Measurements from ENCODE around the gene LGALS9. TPM values are rescaled to one million over a fixed set of nuclear protein-coding genes. Genes with fewer than 3 reads are reported as not detected.

Gene LGALS9
- total and polyA plus RNA-seq, 9 donors: 9.0 to 62.8 (median 23.3) TPM

DNA sequence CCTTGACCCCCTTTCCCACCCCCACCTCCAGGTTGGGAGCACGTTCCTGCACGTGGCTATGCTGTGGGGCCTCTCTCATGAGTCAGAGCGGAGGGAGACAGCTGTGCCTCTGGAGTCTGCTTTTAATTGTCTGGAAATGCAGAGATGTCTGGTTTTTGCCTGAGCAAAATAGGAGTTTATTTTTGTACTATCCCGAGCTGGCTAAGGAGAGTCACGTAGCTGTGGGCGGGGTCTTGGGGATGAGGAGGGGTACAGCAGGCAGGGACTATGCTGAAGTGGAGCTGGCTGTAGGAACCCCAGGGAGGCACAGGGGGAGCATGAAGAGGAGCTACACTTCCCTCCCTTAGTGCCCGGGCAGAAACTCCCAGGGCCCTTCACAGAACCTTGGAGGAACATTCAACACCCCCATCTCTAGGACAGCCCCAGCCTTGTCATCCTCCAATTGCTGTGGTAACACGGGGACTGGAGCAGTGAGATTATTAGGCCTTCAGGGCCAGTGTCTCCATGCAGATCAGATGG lies 44.7 kb upstream of the LGALS9 start:
- no peaks in the 10 kb centered on the region for H3K9me3 ChIP-seq
- no peak overlapping the region for H3K4me3 ChIP-seq
- H3K4me1 ChIP-seq (ENCODE audit: insufficient read depth): no peaks in the 10 kb centered on the region
- no peak for TF ChIP-seq CTCF (IDR thresholded peaks at IDR 0.05)
- TF ChIP-seq EP300 (IDR thresholded peaks at IDR 0.05): no peak
- TF ChIP-seq POLR2A (IDR thresholded peaks at IDR 0.05): no peak
- no peak for DNase-seq
- H3K27me3 ChIP-seq: no peaks in the 10 kb centered on the region
- H3K36me3 ChIP-seq: no peaks in the 10 kb centered on the region
- WGBS, 3 donors: 56 to 73% (median 57%) methylated on average over 8 of the region's 8 CpGs
- intact Hi-C loops (cut with DNase I): no loop called here
- no peak overlapping the region for H3K27ac ChIP-seq

DNA sequence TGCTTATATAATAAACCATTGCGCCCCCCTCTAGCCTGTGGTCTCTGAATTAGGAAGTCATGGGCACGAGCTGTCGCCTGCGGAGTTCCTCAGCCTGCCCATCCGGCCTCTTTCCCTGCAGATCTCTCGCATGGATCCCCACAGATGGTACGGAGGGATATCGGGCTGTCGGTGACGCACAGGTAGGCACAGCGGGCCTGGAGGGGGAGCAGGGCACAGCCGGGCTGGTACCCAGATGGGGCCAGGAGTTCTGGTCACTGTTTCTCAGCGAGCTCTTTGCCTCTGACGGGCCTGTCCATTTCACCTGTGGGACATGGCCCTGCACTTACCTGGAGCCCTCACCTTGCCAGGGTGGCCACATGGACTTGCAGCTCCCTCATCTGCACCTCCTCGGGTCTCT lies 42.6 kb upstream of the LGALS9 start:
- DNase-seq: no peak
- Histone ChIP-seq H3K4me1 (ENCODE audit: insufficient read depth) (no peaks in the 10 kb centered on the region), H3K9me3 (no peaks in the 10 kb centered on the region), H3K27ac (no peak overlapping the region), H3K4me3 (no peak overlapping the region), H3K36me3 (no peaks in the 10 kb centered on the region), H3K27me3 (no peaks in the 10 kb centered on the region)
- TF ChIP-seq EP300 (IDR thresholded peaks at IDR 0.05) (no peak), POLR2A (IDR thresholded peaks at IDR 0.05) (no peak), CTCF (IDR thresholded peaks at IDR 0.05) (no peak)
- 92 to 97% (median 93%) methylated on average over 15 of the region's 15 CpGs for WGBS, 3 donors
- intact Hi-C loops (cut with DNase I): no loop called here

DNA sequence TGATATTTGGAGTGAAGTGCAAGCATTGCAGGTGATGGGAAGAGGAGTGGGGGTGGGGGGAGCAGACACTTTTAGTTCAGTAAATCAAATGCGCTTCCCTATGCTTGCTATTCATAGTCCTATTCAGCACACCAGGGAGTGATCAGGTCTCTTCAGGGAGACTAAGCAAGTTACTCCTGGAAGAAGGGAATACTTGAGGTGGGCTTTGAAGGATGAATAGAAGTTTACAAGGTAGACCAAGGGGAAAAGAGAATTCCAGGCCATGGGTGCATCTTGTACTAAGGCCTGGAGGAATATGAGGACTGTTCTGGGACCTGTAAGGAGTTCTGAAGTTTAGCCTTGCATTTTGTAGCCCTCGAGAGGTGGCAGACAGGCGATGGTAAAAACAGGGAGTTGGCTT lies 40.1 kb upstream of the LGALS9 start:
- TF ChIP-seq POLR2A (IDR thresholded peaks at IDR 0.05) (no peak), CTCF (IDR thresholded peaks at IDR 0.05) (no peak), EP300 (IDR thresholded peaks at IDR 0.05) (no peak)
- intact Hi-C loops (cut with DNase I): no loop called here
- no peaks in the 10 kb centered on the region for H3K9me3 ChIP-seq
- DNase-seq: no peak
- no peak overlapping the region for H3K4me3 ChIP-seq
- H3K27me3 ChIP-seq: no peaks in the 10 kb centered on the region
- no peak overlapping the region for H3K27ac ChIP-seq
- peaks cover 1% of the 10 kb centered on the region for H3K4me1 ChIP-seq (ENCODE audit: insufficient read depth)
- 96 to 97% (median 96%) methylated on average over 3 of the region's 3 CpGs for WGBS, 3 donors
- H3K36me3 ChIP-seq: no peaks in the 10 kb centered on the region

DNA sequence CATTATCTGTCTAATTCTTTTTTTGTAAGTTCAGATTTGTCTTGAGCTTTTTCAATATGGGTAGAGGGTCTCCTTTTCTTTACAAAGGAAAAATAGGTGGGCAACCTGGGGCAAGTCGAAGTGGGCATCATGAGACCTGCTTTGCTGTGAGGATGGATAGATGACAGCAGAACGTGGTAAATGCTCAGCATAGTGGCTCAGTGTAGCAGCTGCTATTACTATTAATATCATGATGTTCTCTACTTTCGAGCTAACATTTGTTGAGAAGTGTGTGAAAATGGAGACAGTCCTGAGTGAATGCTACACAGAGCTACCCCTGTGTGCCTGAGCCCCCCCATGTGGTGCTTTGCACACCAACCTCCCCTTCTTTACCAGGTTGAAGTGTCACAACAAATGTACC lies 39.0 kb upstream of the LGALS9 start:
- Histone ChIP-seq H3K4me3 (no peak overlapping the region), H3K4me1 (ENCODE audit: insufficient read depth) (peaks cover 1% of the 10 kb centered on the region), H3K36me3 (no peaks in the 10 kb centered on the region), H3K27ac (no peak overlapping the region), H3K9me3 (no peaks in the 10 kb centered on the region), H3K27me3 (no peaks in the 10 kb centered on the region)
- TF ChIP-seq POLR2A (IDR thresholded peaks at IDR 0.05): no peak
- no peak for TF ChIP-seq CTCF (IDR thresholded peaks at IDR 0.05)
- TF ChIP-seq EP300 (IDR thresholded peaks at IDR 0.05): no peak
- no peak for DNase-seq
- WGBS, 3 donors: 87 to 94% (median 88%) methylated on average over 3 of the region's 3 CpGs
- intact Hi-C loops (cut with DNase I): no loop called here
